Measurements from ENCODE around the gene EBF3.

GRCh38 chr10:129929343-129930292 is 34.5 kb downstream of the EBF3 start:
- TF ChIP-seq CTCF (IDR thresholded peaks at IDR 0.05 in 4 of 5, conservative IDR thresholded peaks at IDR 0.05 in 1 of 5) (no peak), POLR2A (IDR thresholded peaks at IDR 0.05) (no peak)

Data from gastrocnemius medialis (tissue), 4 donors.